B cell (primary cell): Measurements from ENCODE around the gene SH3RF3. TPM values are rescaled to one million over a fixed set of nuclear protein-coding genes. Genes with fewer than 3 reads are reported as not detected.

Experiments used
- ATAC-seq: fragments of 200-7000 bp; cut with Tn5 transposase; one replicate; pipeline ENCODE4 v1.10.0; 2021; ENCODE audit warnings: low read depth, mild to moderate bottlenecking, moderate number of reproducible peaks, moderate library complexity
- CTCF ChIA-PET: fragments of 350-600 bp; sonication (Branson Sonifier 250); formaldehyde crosslinking; loops from one replicate; lab custom pipeline; 2021; ENCODE audit warnings: antibody characterized with exemption, inconsistent platforms; lab: Charles Lee
- POLR2A ChIA-PET: fragments of 350-600 bp; sonication (Branson Sonifier 250); formaldehyde crosslinking; loops from one replicate; lab custom pipeline; 2021; ENCODE audit warnings: antibody characterized with exemption; lab: Charles Lee
- DNase-seq: peaks from one replicate; pipeline ENCODE4 v3.0.0; 2013
- H2AFZ ChIP-seq: 2 replicates; pipeline ENCODE4 v1.6.1; 2012; ENCODE audit warnings: mild to moderate bottlenecking, low read depth, low read length; ENCODE audit not compliant: insufficient read depth, poor library complexity, severe bottlenecking
- H3K27ac ChIP-seq, 2 donors: 1 replicate in 1 of 2; 2 replicates in 1 of 2; pipeline ENCODE4 v1.5.1; 2012 to 2013; ENCODE audit warnings: low read length in 2 of 2, mild to moderate bottlenecking in 2 of 2, moderate library complexity in 1 of 2
- H3K27me3 ChIP-seq, 4 experiments: fragments of 200-600 bp in 1 of 4; sonication (generic) in 1 of 4; replicated peaks in 1 of 4; 1 replicate in 2 of 4; 2 replicates in 2 of 4; pipeline versions ENCODE4 v1.6.1 to v1.7.0; 2013 to 2016; ENCODE audit warnings: low read length in 3 of 4, mild to moderate bottlenecking in 2 of 4, mixed read lengths in 1 of 4, moderate library complexity in 1 of 4; ENCODE audit not compliant: insufficient read depth in 4 of 4, control insufficient read depth in 3 of 4; ENCODE audit errors: control extremely low read depth in 1 of 4
- H3K36me3 ChIP-seq, 2 experiments: replicated peaks in 1 of 2; 1 replicate in 1 of 2; 2 replicates in 1 of 2; pipeline versions ENCODE4 v1.6.1 to v1.7.1; 2013; ENCODE audit warnings: low read length in 1 of 2; ENCODE audit not compliant: insufficient read depth in 2 of 2, control insufficient read depth in 1 of 2; ENCODE audit errors: control extremely low read depth in 1 of 2, extremely low read depth in 1 of 2
- H3K4me1 ChIP-seq, 2 donors: fragments of 200-600 bp in 1 of 2; sonication (generic) in 1 of 2; 1 replicate in 1 of 2; 2 replicates in 1 of 2; pipeline versions ENCODE4 v1.5.1 to v1.6.1; 2013 to 2017; ENCODE audit warnings: low read length in 2 of 2; ENCODE audit not compliant: control insufficient read depth in 2 of 2, insufficient read depth in 2 of 2
- H3K4me2 ChIP-seq: replicated peaks from 2 replicates; pipeline ENCODE3; 2012; ENCODE audit warnings: mild to moderate bottlenecking, low read depth, low read length; ENCODE audit not compliant: poor library complexity, severe bottlenecking
- H3K4me3 ChIP-seq, 5 experiments: fragments of 200-600 bp in 1 of 5; sonication (generic) in 1 of 5; 1 replicate in 3 of 5; 2 replicates in 2 of 5; pipeline versions ENCODE4 v1.5.1 to v1.7.0; 2011 to 2016; ENCODE audit warnings: low read length in 4 of 5, mild to moderate bottlenecking in 4 of 5, low read depth in 2 of 5, control low read depth in 1 of 5, moderate library complexity in 1 of 5; ENCODE audit not compliant: insufficient read depth in 1 of 5; ENCODE audit errors: control extremely low read depth in 1 of 5, extremely low read depth in 1 of 5
- H3K79me2 ChIP-seq: fragments of 200-600 bp; sonication (generic); one replicate; pipeline ENCODE4 v1.6.0; 2016; ENCODE audit warnings: low read length; ENCODE audit not compliant: control insufficient read depth, insufficient read depth
- H3K9ac ChIP-seq: fragments of 200-600 bp; sonication (generic); 2 replicates; pipeline ENCODE4 v1.6.1; 2017; ENCODE audit warnings: mild to moderate bottlenecking, low read length, moderate library complexity
- H3K9me3 ChIP-seq, 3 donors: one replicate each; pipeline versions ENCODE4 v1.6.1 to v1.7.1; 2013; ENCODE audit warnings: low read length in 2 of 3; ENCODE audit not compliant: control insufficient read depth in 2 of 3, insufficient read depth in 1 of 3; ENCODE audit errors: control extremely low read depth in 1 of 3
- H4K20me1 ChIP-seq: 2 replicates; pipeline ENCODE4 v1.6.0; 2012; ENCODE audit warnings: mild to moderate bottlenecking, low read length; ENCODE audit not compliant: insufficient read depth, control insufficient read depth, poor library complexity, severe bottlenecking
- H3K27ac Mint-ChIP-seq: one replicate; pipeline ENCODE4 v1.8.0; 2021; ENCODE audit warnings: mixed read lengths
- H3K27me3 Mint-ChIP-seq: one replicate; pipeline ENCODE4 v1.8.0; 2021; ENCODE audit warnings: mixed read lengths
- H3K4me1 Mint-ChIP-seq: one replicate; pipeline ENCODE4 v1.8.0; 2021; ENCODE audit warnings: mixed read lengths
- H3K4me3 Mint-ChIP-seq: one replicate; pipeline ENCODE4 v1.8.0; 2021; ENCODE audit warnings: mixed read lengths
- H3K9me3 Mint-ChIP-seq: one replicate; pipeline ENCODE4 v1.8.0; 2022; ENCODE audit warnings: mixed read lengths; ENCODE audit not compliant: insufficient read depth
- EZH2 ChIP-seq: IDR thresholded peaks from 2 replicates; pipeline ENCODE4 v1.6.1; 2012; ENCODE audit warnings: borderline replicate concordance, low read depth, mild to moderate bottlenecking, moderate library complexity, low read length; ENCODE audit not compliant: insufficient read depth, poor library complexity, severe bottlenecking
- WGBS: methylation state at CpG from one replicate; pipeline ENCODE4 v1.1.5; 2013; ENCODE audit warnings: missing lambda C conversion rate; ENCODE audit not compliant: insufficient coverage; 5-methylcytosine and 5-hydroxymethylcytosine counted together
- intact Hi-C: fragments of 100-400 bp; cut with micrococcal nuclease; formaldehyde crosslinking; loops from one replicate; pipeline ENCODE4 v1.10.0; 2022
- polyA plus RNA-seq: library from polyadenylated mRNA; depleted of rRNA; stranded (reverse); fragments of >200 nt; gene quantifications from 2 replicates; pipeline ENCODE4 v1.2.3, GENCODE V29; 2012
- total RNA-seq, 2 donors: library from RNA; stranded (reverse); fragments of 120-200 nt in 1 of 2; gene quantifications; 1 replicate in 1 of 2; 2 replicates in 1 of 2; pipeline versions ENCODE4 v1.2.3 to v1.2.4, GENCODE V29; 2013 to 2022
- TF ChIP-seq, protein P1 (sequence below): fragments of 200-600 bp; IDR thresholded peaks from one replicate; pipeline ENCODE4 v1.8.0; 2022; ENCODE audit warnings: antibody characterized with exemption, mild to moderate bottlenecking

SH3RF3 gene
- total and polyA plus RNA-seq, 2 donors (not counting 1 experiment from before 2014, with no cell fraction given), result 0.07 to 1.2 TPM

DNA sequence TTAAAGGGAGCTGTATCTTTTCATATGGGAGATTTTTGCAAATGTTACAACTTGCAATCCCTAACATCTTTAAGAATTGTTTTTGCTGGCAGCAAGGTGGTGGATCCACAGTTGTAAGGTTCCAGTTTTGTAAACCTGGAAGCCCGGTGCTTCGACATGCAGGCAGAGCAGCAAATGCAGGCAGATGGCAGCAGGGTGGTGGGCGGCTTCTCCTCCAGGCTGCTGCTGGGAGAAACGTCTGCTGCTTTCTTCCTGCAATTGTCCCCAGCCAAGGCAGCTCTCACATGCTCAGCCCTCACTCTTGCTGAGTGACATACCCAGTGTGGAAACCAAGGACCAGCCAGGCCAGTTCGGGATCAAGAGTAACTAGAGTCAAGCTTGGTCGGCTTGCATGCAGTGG is 318.8 kb downstream of the SH3RF3 start:
- no peak overlapping the region for H3K4me2 ChIP-seq
- no peak overlapping the region for H3K4me3 Mint-ChIP-seq
- 98% methylated on average over 6 of the region's 6 CpGs for WGBS
- H3K9me3 ChIP-seq, result peaks cover 0 to 14% (median 14%) of the 10 kb centered on the region in 3 donors
- H3K4me1 Mint-ChIP-seq, result no peaks in the 10 kb centered on the region
- H2AFZ ChIP-seq, result no peak overlapping the region
- ATAC-seq, result no peak
- H4K20me1 ChIP-seq, result no peaks in the 10 kb centered on the region
- ChIA-PET POLR2A (no interaction called here), CTCF (no interaction called here)
- no peaks in the 10 kb centered on the region for H3K27me3 Mint-ChIP-seq
- H3K4me1 ChIP-seq, result no peaks in the 10 kb centered on the region
- H3K36me3 ChIP-seq, result no peaks in the 10 kb centered on the region
- H3K79me2 ChIP-seq, result no peaks in the 10 kb centered on the region
- TF ChIP-seq EZH2, result no peak
- TF ChIP-seq, protein P1, sequence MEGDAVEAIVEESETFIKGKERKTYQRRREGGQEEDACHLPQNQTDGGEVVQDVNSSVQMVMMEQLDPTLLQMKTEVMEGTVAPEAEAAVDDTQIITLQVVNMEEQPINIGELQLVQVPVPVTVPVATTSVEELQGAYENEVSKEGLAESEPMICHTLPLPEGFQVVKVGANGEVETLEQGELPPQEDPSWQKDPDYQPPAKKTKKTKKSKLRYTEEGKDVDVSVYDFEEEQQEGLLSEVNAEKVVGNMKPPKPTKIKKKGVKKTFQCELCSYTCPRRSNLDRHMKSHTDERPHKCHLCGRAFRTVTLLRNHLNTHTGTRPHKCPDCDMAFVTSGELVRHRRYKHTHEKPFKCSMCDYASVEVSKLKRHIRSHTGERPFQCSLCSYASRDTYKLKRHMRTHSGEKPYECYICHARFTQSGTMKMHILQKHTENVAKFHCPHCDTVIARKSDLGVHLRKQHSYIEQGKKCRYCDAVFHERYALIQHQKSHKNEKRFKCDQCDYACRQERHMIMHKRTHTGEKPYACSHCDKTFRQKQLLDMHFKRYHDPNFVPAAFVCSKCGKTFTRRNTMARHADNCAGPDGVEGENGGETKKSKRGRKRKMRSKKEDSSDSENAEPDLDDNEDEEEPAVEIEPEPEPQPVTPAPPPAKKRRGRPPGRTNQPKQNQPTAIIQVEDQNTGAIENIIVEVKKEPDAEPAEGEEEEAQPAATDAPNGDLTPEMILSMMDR, result no peak
- H3K9me3 Mint-ChIP-seq, result peaks cover 3% of the 10 kb centered on the region
- intact Hi-C loops, result no loop called here
- DNase-seq, result no peak
- H3K27me3 ChIP-seq, result no peaks in the 10 kb centered on the region
- no peak overlapping the region for H3K4me3 ChIP-seq
- no peak overlapping the region for H3K27ac ChIP-seq
- H3K9ac ChIP-seq, result no peak overlapping the region
- H3K27ac Mint-ChIP-seq, result no peak overlapping the region

DNA sequence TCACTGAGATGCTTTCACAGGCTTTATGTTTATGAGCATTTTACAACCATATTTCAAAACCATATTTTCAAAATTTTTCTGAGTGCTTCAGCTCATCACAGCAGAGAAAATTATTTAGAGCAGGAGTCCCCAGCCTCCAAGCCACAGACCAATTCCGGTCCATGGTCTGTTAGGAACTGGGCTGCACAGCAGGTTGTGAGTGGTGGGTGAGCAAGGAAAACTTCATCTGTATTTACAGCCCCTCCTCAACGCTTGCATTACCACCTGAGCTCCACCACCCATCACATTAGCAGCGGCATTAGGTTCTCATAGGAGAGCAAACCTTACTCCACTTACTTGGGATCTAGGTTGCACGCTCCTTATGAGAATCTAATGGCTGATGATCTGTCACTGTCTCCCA is 319.2 kb downstream of the SH3RF3 start:
- DNase-seq (no peak), ATAC-seq (no peak)
- H3K9me3 Mint-ChIP-seq, result peaks cover 2% of the 10 kb centered on the region
- Histone ChIP-seq H3K27ac (no peak overlapping the region), H2AFZ (no peak overlapping the region), H3K9me3 (peaks cover 0 to 12% (median 10%) of the 10 kb centered on the region in 3 donors), H3K36me3 (no peaks in the 10 kb centered on the region), H3K9ac (no peak overlapping the region), H3K79me2 (no peaks in the 10 kb centered on the region), H3K27me3 (no peaks in the 10 kb centered on the region), H3K4me2 (no peak overlapping the region), H3K4me3 (no peak overlapping the region), H3K4me1 (no peaks in the 10 kb centered on the region), H4K20me1 (no peaks in the 10 kb centered on the region)
- no peaks in the 10 kb centered on the region for H3K27me3 Mint-ChIP-seq
- H3K4me1 Mint-ChIP-seq, result no peaks in the 10 kb centered on the region
- TF ChIP-seq EZH2, result no peak
- TF ChIP-seq, protein P1, result no peak
- ChIA-PET POLR2A (no interaction called here), CTCF (no interaction called here)
- WGBS, result 100% methylated on average over 1 of the region's 4 CpGs
- no peak overlapping the region for H3K27ac Mint-ChIP-seq
- intact Hi-C loops, result no loop called here
- no peak overlapping the region for H3K4me3 Mint-ChIP-seq
